H1 (cell line): Measurements from ENCODE around the gene TNS3. TPM values are rescaled to one million over a fixed set of nuclear protein-coding genes. Genes with fewer than 3 reads are reported as not detected.

Experiments used
- CHD1 ChIP-seq: IDR thresholded peaks from 2 replicates; pipeline ENCODE4 v1.6.1; 2012; ENCODE audit warnings: low read depth, low read length, improper control_type of control experiment
- FOSL1 ChIP-seq: IDR thresholded peaks from 2 replicates; pipeline ENCODE4 v1.6.1; 2011; ENCODE audit warnings: mild to moderate bottlenecking, low read depth, low read length, moderate library complexity; ENCODE audit not compliant: insufficient read depth
- SIRT6 ChIP-seq: IDR thresholded peaks from one replicate; pipeline ENCODE4 v1.7.1; 2012; ENCODE audit warnings: low read length, inconsistent platforms
- polyA plus RNA-seq, 7 experiments: library from polyadenylated mRNA; depleted of rRNA in 3 of 7; stranded (reverse) in 5 of 7; unstranded in 2 of 7; fragments of >200 nt in 5 of 7; fragments of 200-250 nt in 2 of 7; gene quantifications; 1 replicate in 5 of 7; 2 replicates in 1 of 7; 4 replicates in 1 of 7; pipeline versions ENCODE4 v1.2.1 to v1.2.3, GENCODE V29; 2011 to 2013; ENCODE audit warnings: missing spikeins in 2 of 7, mixed read lengths in 2 of 7
- total RNA-seq: library from RNA; stranded (reverse); fragmentation: NEBNext Ultra II Directional; extraction: Animal tissue kit (Norgen Biotek cat#: 25700); gene quantifications from 2 replicates; pipeline ENCODE4 v1.2.1, GENCODE V29; 2021

Gene TNS3
- total and polyA plus RNA-seq, 2 of the 8 experiments (the other 6 are each of a cell fraction or from before 2014, with no cell fraction given), result 11.9 to 24.2 TPM

GRCh38 chr7:47529405-47529804, 52.5 kb downstream of the TNS3 start (continued):
- TF ChIP-seq CHD1 (no peak), FOSL1 (no peak), SIRT6 (no peak)
